H1 (cell line): ENCODE results near the gene SERINC4. TPM values are rescaled to one million over a fixed set of nuclear protein-coding genes. Genes with fewer than 3 reads are reported as not detected.
A peak's percentile ranks its signal among the peaks of the same experiment; 100 is the strongest.

Experiments used
- CTCF ChIA-PET: fragments of 300-600 bp; sonication (Branson Sonifier 250); formaldehyde crosslinking; loops from one replicate; lab custom pipeline; 2021; ENCODE audit not compliant: partially characterized antibody; lab: Charles Lee
- POLR2A ChIA-PET: fragments of 300-600 bp; sonication (Branson Sonifier 250); formaldehyde crosslinking; loops from one replicate; lab custom pipeline; 2021; ENCODE audit warnings: inconsistent platforms; ENCODE audit not compliant: partially characterized antibody; lab: Charles Lee
- DNase-seq, 2 experiments: peaks; one replicate each; pipeline versions ENCODE4 v3.0.0 to v3.0.0-alpha.2; 2010 to 2022; ENCODE audit warnings: low spot score in 2 of 2, low read depth in 1 of 2, mixed read lengths in 1 of 2
- FAIRE-seq: peaks from 2 replicates; lab custom pipeline; 2011; peaks lifted over from hg19 to GRCh38; lab: Jason Lieb, UNC
- H2AFZ ChIP-seq: 2 replicates; pipeline ENCODE4 v1.8.1; 2012; ENCODE audit warnings: low read length, inconsistent platforms
- H2AK5ac ChIP-seq: 2 replicates; pipeline ENCODE4 v1.6.1; 2013; ENCODE audit warnings: low read depth, low read length
- H2BK120ac ChIP-seq: replicated peaks from 2 replicates; pipeline ENCODE3; 2013; ENCODE audit warnings: low read depth, low read length, inconsistent platforms
- H2BK12ac ChIP-seq: 2 replicates; pipeline ENCODE4 v1.6.1; 2013; ENCODE audit warnings: low read depth, low read length
- H2BK15ac ChIP-seq: 2 replicates; pipeline ENCODE4 v1.6.1; 2013; ENCODE audit warnings: low read length
- H2BK20ac ChIP-seq: 2 replicates; pipeline ENCODE4 v1.6.1; 2013; ENCODE audit warnings: low read length
- H2BK5ac ChIP-seq: 2 replicates; pipeline ENCODE4 v1.6.1; 2013; ENCODE audit warnings: low read depth, low read length
- H3K14ac ChIP-seq: 2 replicates; pipeline ENCODE4 v1.6.1; 2013; ENCODE audit warnings: inconsistent platforms; ENCODE audit not compliant: insufficient read length
- H3K18ac ChIP-seq: 2 replicates; pipeline ENCODE4 v1.6.1; 2013; ENCODE audit warnings: low read length; ENCODE audit errors: extremely low read depth
- H3K23ac ChIP-seq: 2 replicates; pipeline ENCODE4 v1.6.1; 2013; ENCODE audit warnings: inconsistent platforms; ENCODE audit not compliant: insufficient read length
- H3K23me2 ChIP-seq: 2 replicates; pipeline ENCODE4 v1.6.1; 2013; ENCODE audit warnings: low read depth, low read length
- H3K27ac ChIP-seq: 2 replicates; pipeline ENCODE4 v1.6.1; 2011; ENCODE audit warnings: low read depth, low read length, inconsistent platforms
- H3K27me3 ChIP-seq, 4 experiments: replicated peaks in 1 of 4; 1 replicate in 1 of 4; 2 replicates in 3 of 4; pipeline versions ENCODE4 v1.6.1 to v1.8.1; 2011 to 2013; ENCODE audit warnings: low read length in 3 of 4, mild to moderate bottlenecking in 3 of 4, inconsistent platforms in 2 of 4, mixed read lengths in 2 of 4, moderate library complexity in 1 of 4; ENCODE audit not compliant: control insufficient read depth in 3 of 4, insufficient read depth in 3 of 4; ENCODE audit errors: extremely low read depth in 1 of 4
- H3K36me3 ChIP-seq, 4 experiments: 2 replicates each; pipeline versions ENCODE4 v1.6.1 to v1.8.1; 2011 to 2013; ENCODE audit warnings: mild to moderate bottlenecking in 4 of 4, low read length in 3 of 4, moderate library complexity in 2 of 4, control low read depth in 1 of 4, inconsistent platforms in 1 of 4; ENCODE audit not compliant: insufficient read depth in 4 of 4, control insufficient read depth in 2 of 4
- H3K4ac ChIP-seq: replicated peaks from 2 replicates; pipeline ENCODE3; 2013; ENCODE audit warnings: low read length, low read depth, mixed read lengths, inconsistent platforms; ENCODE audit not compliant: insufficient read length
- H3K4me1 ChIP-seq, 4 experiments: replicated peaks in 1 of 4; 1 replicate in 1 of 4; 2 replicates in 3 of 4; pipeline versions ENCODE4 v1.6.1 to v1.8.1; 2011 to 2013; ENCODE audit warnings: low read length in 3 of 4, inconsistent platforms in 2 of 4, mixed read lengths in 1 of 4; ENCODE audit not compliant: insufficient read depth in 4 of 4, control insufficient read depth in 3 of 4
- H3K4me2 ChIP-seq, 2 experiments: 2 replicates each; pipeline versions ENCODE4 v1.6.1 to v1.8.1; 2011 to 2013; ENCODE audit warnings: low read depth in 2 of 2, low read length in 2 of 2, control low read depth in 1 of 2, inconsistent platforms in 1 of 2, mild to moderate bottlenecking in 1 of 2; ENCODE audit not compliant: insufficient read depth in 1 of 2
- H3K4me3 ChIP-seq, 4 experiments: fragments of 200-600, 300-600 bp in 1 of 4; sonication (generic), shearing (Covaris generic), sonication (Bioruptor Twin) in 1 of 4; 2 replicates each; pipeline versions ENCODE4 v1.5.1 to v1.8.1; 2011 to 2016; ENCODE audit warnings: low read length in 4 of 4, low read depth in 3 of 4, control low read depth in 2 of 4, inconsistent platforms in 2 of 4, mild to moderate bottlenecking in 2 of 4, mixed read lengths in 1 of 4, moderate library complexity in 1 of 4; ENCODE audit not compliant: insufficient read depth in 2 of 4; ENCODE audit errors: extremely low read depth in 1 of 4
- H3K56ac ChIP-seq: replicated peaks from 2 replicates; pipeline ENCODE3; 2013; ENCODE audit warnings: low read depth, mild to moderate bottlenecking, mixed read lengths, low read length, inconsistent platforms; ENCODE audit not compliant: insufficient read length
- H3K79me1 ChIP-seq: 2 replicates; pipeline ENCODE4 v1.6.1; 2013; ENCODE audit warnings: low read depth, low read length, control low read depth
- H3K79me2 ChIP-seq, 2 experiments: 2 replicates each; pipeline versions ENCODE4 v1.6.1 to v1.8.1; 2012 to 2013; ENCODE audit warnings: low read length in 2 of 2, mild to moderate bottlenecking in 2 of 2, inconsistent platforms in 1 of 2; ENCODE audit not compliant: insufficient read depth in 2 of 2, control insufficient read depth in 1 of 2
- H3K9ac ChIP-seq, 4 experiments: replicated peaks in 1 of 4; 1 replicate in 1 of 4; 2 replicates in 3 of 4; pipeline versions ENCODE4 v1.6.1 to v1.8.1; 2011 to 2013; ENCODE audit warnings: low read depth in 3 of 4, low read length in 3 of 4, control low read depth in 2 of 4, mild to moderate bottlenecking in 2 of 4, moderate library complexity in 2 of 4, inconsistent platforms in 1 of 4; ENCODE audit errors: extremely low read depth in 1 of 4
- H3K9me3 ChIP-seq, 2 experiments: 2 replicates each; pipeline versions ENCODE4 v1.6.1 to v1.8.1; 2012 to 2013; ENCODE audit warnings: mild to moderate bottlenecking in 2 of 2, moderate library complexity in 2 of 2, control low read depth in 1 of 2, inconsistent platforms in 1 of 2, low read depth in 1 of 2, low read length in 1 of 2, mixed read lengths in 1 of 2; ENCODE audit not compliant: insufficient read depth in 2 of 2
- H4K20me1 ChIP-seq, 2 experiments: replicated peaks in 1 of 2; 2 replicates each; pipeline versions ENCODE3 to v1.8.1; 2011 to 2013; ENCODE audit warnings: inconsistent platforms in 2 of 2, low read length in 2 of 2, mild to moderate bottlenecking in 1 of 2; ENCODE audit not compliant: insufficient read depth in 2 of 2, control insufficient read depth in 1 of 2
- H4K5ac ChIP-seq: 2 replicates; pipeline ENCODE4 v1.6.1; 2013; ENCODE audit warnings: low read length, low read depth, mixed read lengths, inconsistent platforms; ENCODE audit not compliant: insufficient read length
- H4K8ac ChIP-seq: 2 replicates; pipeline ENCODE4 v1.8.0; 2013; ENCODE audit warnings: mild to moderate bottlenecking, moderate library complexity, low read length, inconsistent platforms; ENCODE audit not compliant: insufficient read depth; ENCODE audit errors: extremely low read depth
- H4K91ac ChIP-seq: replicated peaks from 2 replicates; pipeline ENCODE3; 2013; ENCODE audit warnings: low read length, mixed read lengths, inconsistent platforms; ENCODE audit not compliant: insufficient read length
- HDAC2 ChIP-seq, 2 experiments: fragments of 300-600 bp in 1 of 2; sonication (generic) in 1 of 2; IDR thresholded peaks; 2 replicates each; pipeline ENCODE4 v1.6.1; 2011 to 2012; ENCODE audit warnings: low read depth in 2 of 2, low read length in 2 of 2, mild to moderate bottlenecking in 2 of 2, moderate library complexity in 2 of 2, borderline replicate concordance in 1 of 2, inconsistent platforms in 1 of 2
- HDAC6 ChIP-seq: IDR thresholded peaks from one replicate; pipeline ENCODE4 v1.7.1; 2012; ENCODE audit warnings: low read depth, mild to moderate bottlenecking, inconsistent platforms, low read length, moderate library complexity
- NANOG ChIP-seq: IDR thresholded peaks from 2 replicates; pipeline ENCODE4 v1.6.1; 2011; ENCODE audit warnings: low read length, low read depth, mild to moderate bottlenecking, inconsistent platforms; ENCODE audit not compliant: insufficient read depth, poor library complexity, severe bottlenecking
- SP4 ChIP-seq: IDR thresholded peaks from 2 replicates; pipeline ENCODE4 v1.6.1; 2012; ENCODE audit warnings: low read length, inconsistent platforms
- SRF ChIP-seq: IDR thresholded peaks from 2 replicates; pipeline ENCODE4 v1.6.1; 2011; ENCODE audit warnings: mild to moderate bottlenecking, low read depth, low read length, moderate library complexity
- TAF1 ChIP-seq: IDR thresholded peaks from 2 replicates; pipeline ENCODE4 v1.6.1; 2011; ENCODE audit warnings: mild to moderate bottlenecking, low read depth, low read length
- TBP ChIP-seq: IDR thresholded peaks from 2 replicates; pipeline ENCODE4 v1.6.1; 2011; ENCODE audit warnings: low read depth, low read length, improper control_type of control experiment
- WGBS, 2 experiments: shearing (Covaris generic) in 1 of 2; methylation state at CpG; one replicate each; pipeline versions ENCODE4 v1.1.6 to v1.1.7; 2013 to 2015; ENCODE audit warnings: low lambda C conversion rate in 2 of 2, mixed read lengths in 2 of 2, inconsistent platforms in 1 of 2, low coverage in 1 of 2, missing lambda C conversion rate in 1 of 2; ENCODE audit not compliant: insufficient replicate concordance in 2 of 2, insufficient coverage in 1 of 2, insufficient read length in 1 of 2; ENCODE audit errors: extremely low coverage in 1 of 2, missing lambda C conversion rate in 1 of 2; 5-methylcytosine and 5-hydroxymethylcytosine counted together
- polyA plus RNA-seq, 7 experiments: library from polyadenylated mRNA; depleted of rRNA in 3 of 7; stranded (reverse) in 5 of 7; unstranded in 2 of 7; fragments of >200 nt in 5 of 7; fragments of 200-250 nt in 2 of 7; gene quantifications; 1 replicate in 5 of 7; 2 replicates in 1 of 7; 4 replicates in 1 of 7; pipeline versions ENCODE4 v1.2.1 to v1.2.3, GENCODE V29; 2011 to 2013; ENCODE audit warnings: missing spikeins in 2 of 7, mixed read lengths in 2 of 7
- total RNA-seq: library from RNA; stranded (reverse); fragmentation: NEBNext Ultra II Directional; extraction: Animal tissue kit (Norgen Biotek cat#: 25700); gene quantifications from 2 replicates; pipeline ENCODE4 v1.2.1, GENCODE V29; 2021
- TF ChIP-seq, protein P1 (sequence below): IDR thresholded peaks from 2 replicates; pipeline ENCODE4 v1.6.1; 2011; ENCODE audit warnings: low read depth, mild to moderate bottlenecking, low read length; ENCODE audit not compliant: insufficient read depth
- TF ChIP-seq, protein P2 (sequence below): IDR thresholded peaks from 2 replicates; pipeline ENCODE4 v1.6.1; 2012; ENCODE audit warnings: inconsistent platforms

The SERINC4 gene
- total and polyA plus RNA-seq, 2 of the 8 experiments (the other 6 are each of a cell fraction or from before 2014, with no cell fraction given) = 0.08 TPM; not detected in 1

DNA sequence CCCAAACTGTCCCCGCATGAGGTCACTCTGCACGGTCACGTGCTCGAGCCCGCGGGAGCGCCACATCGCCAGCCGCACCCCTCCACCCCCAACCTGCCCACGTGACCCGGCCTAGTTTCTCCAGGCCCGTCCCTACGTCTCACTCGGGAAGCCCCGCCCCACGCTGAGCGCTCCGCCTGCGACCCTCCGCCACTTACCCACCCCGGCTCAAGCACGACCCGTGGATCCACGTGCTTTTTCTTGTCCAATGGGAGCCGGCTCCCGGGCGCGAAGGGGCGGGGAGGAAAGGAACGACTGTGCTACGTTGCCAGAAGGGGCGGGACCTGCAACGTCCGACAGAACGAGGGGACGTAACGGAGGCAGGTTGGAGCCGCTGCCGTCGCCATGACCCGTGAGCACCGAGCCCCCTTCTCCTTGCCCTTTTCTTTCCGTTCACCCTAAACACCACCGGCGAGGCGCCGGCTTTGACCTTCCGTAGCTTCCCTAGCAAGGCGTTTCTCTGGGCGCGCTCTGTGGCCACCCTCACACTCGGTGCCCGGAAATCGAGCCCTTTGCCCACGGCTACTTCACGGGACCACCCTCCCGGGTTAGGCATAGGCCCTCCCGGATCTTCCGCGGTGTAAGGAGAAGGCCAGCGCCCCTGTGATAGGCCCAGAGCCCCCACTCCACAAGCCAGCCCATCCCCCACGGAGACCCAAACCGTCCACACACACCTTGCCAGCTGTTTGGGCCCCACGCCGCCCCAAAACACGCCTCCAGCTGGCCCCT, 7.8 kb downstream of the SERINC4 start, which contains the start of gene SERF2:
TSS of gene SERF2 (plus strand) at position 328 of the 768 bp plus-strand sequence. CDS start at position 385, 57 bp downstream.
- Histone ChIP-seq H3K9ac (peak within 1 kb of the TSS; percentile 93 to 99 (median 96)), H3K4me3 (peak within 1 kb of the TSS; percentile 86 to 97 (median 95)), H4K91ac (peak within 1 kb of the TSS; percentile 96), H2AK5ac (peak within 1 kb of the TSS; percentile 46; the same call in 1 of the 2 replicates), H2BK12ac (0 out of 2 replicates have a peak within 1 kb of the TSS, but pooled peaks have one; percentile 28), H2BK5ac (peak within 1 kb of the TSS; percentile 95), H3K27me3 (no peaks in the 10 kb centered on the region), H3K4me2 (peak within 1 kb of the TSS; percentile 92 to 98), H3K9me3 (no peaks in the 10 kb centered on the region), H2BK20ac (no peak within 1 kb of the TSS), H4K5ac (peak within 1 kb of the TSS; percentile 91), H2AFZ (peak within 1 kb of the TSS; percentile 93), H2BK120ac (no peak within 1 kb of the TSS), H3K18ac (peak within 1 kb of the TSS; percentile 89), H3K4ac (peak within 1 kb of the TSS; percentile 82), H3K79me1 (peaks cover 19% of the 10 kb centered on the region), H3K36me3 (peaks cover 7 to 41% (median 21%) of the 10 kb centered on the region in 4 experiments), H3K14ac (no peak within 1 kb of the TSS), H3K23ac (no peak within 1 kb of the TSS), H3K23me2 (peaks cover 4% of the 10 kb centered on the region), H4K8ac (peak within 1 kb of the TSS; percentile 88), H4K20me1 (peaks cover 4 to 17% of the 10 kb centered on the region in 2 experiments), H3K27ac (peak within 1 kb of the TSS; percentile 95), H3K79me2 (peaks cover 0 to 26% of the 10 kb centered on the region in 2 experiments; a peak in 2 of 4 replicates), H3K4me1 (peaks cover 19 to 27% (median 22%) of the 10 kb centered on the region in 4 experiments; a peak in 6 of 7 replicates), H3K56ac (peak within 1 kb of the TSS; percentile 91), H2BK15ac (no peak within 1 kb of the TSS)
- peak; percentile 99 to 100 for DNase-seq
- POLR2A ChIA-PET = interaction anchor here (0.9 to 4.9 kb wide), 6 partner anchors 8 to 46 kb away, joined by 3 to 39 read pairs (median 7); partner anchors contain the start of genes ELL3, HYPK, PDIA3 and SERINC4
- CTCF ChIA-PET = interaction anchor here (1.2 to 7.5 kb wide), 3 partner anchors 14 to 22 kb away, joined by 5 to 50 read pairs (median 5); partner anchors contain the start of gene ELL3
- no peak for FAIRE-seq
- 0% methylated on average over 62 of the region's 66 CpGs; no CpG with 5 or more reads in 1 of the 2 experiments for WGBS, 2 experiments
- TF ChIP-seq, protein P1, sequence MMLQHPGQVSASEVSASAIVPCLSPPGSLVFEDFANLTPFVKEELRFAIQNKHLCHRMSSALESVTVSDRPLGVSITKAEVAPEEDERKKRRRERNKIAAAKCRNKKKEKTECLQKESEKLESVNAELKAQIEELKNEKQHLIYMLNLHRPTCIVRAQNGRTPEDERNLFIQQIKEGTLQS = peak; percentile 95
- no peak for TF ChIP-seq HDAC6
- TF ChIP-seq HDAC2 (IDR thresholded peaks at IDR 0.05; ENCODE audit: borderline replicate concordance in 1 of 2, low read depth in 2 of 2, low read length in 2 of 2) = peak; percentile 11 to 16; a peak in 1 of 4 replicates
- TF ChIP-seq SP4 = peak; percentile 10; the same call in 1 of the 2 replicates
- no peak for TF ChIP-seq SRF
- peak; percentile 87 for TF ChIP-seq TAF1
- no peak for TF ChIP-seq NANOG
- peak; percentile 71; the same call in 1 of the 2 replicates for TF ChIP-seq TBP
- TF ChIP-seq, protein P2, sequence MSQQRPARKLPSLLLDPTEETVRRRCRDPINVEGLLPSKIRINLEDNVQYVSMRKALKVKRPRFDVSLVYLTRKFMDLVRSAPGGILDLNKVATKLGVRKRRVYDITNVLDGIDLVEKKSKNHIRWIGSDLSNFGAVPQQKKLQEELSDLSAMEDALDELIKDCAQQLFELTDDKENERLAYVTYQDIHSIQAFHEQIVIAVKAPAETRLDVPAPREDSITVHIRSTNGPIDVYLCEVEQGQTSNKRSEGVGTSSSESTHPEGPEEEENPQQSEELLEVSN = peak; percentile 91
